Measurements from ENCODE around the gene TNXB.
"Not testable (repeated sequence)": the region's sequence is repeated elsewhere in the genome, so short reads cannot be mapped to it uniquely, and the experiment has no call there.

Gene TNXB

DNA sequence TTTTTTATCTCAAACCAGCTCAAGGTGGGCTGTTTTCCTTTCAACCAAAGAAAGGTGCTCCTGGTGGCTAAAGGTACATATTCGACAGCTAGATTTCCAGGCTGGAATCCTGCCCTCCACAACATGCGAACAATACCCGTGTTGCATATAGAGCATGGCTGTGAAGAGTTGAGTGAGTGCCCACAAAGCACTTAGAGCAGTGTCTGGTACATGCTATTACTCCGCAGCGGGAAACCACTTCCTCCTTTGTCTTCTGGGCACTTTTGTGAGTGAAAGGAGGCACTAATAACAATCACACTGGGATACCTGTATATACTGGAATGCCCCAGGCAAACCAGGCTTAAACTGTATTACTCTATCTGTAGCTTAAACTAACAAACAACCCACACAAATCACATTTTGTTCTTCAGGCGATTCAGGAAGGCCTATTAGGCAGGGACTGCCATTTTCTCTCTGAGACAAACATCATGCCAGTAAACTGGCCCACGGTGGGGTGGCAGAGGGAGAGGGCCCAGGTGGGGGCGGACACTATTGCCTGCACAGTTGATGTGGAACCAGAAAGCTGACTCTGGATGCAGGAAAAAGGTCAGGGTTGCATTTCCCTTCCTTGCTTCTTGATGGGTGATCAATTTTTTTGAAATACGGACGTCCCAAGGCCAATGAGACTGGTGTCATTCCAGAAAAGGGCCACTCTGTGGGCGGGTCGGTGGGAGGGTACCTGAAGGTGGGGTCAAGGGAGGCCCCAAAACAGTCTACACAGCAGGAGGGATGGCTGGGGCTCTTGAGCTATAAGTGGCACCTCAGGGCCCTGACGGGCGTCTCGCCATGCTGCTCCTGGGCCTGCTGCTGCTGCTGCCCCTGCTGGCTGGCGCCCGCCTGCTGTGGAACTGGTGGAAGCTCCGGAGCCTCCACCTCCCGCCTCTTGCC is 71.3 kb downstream of the TNXB start, which contains the start of gene CYP21A2:
Gene CYP21A2 (plus strand): TSS at position 818 of the 927 bp plus-strand sequence. CDS start 8 bp downstream, at position 826.
- DNase-seq (ENCODE audit: low read depth), result not testable (repeated sequence)

DNA sequence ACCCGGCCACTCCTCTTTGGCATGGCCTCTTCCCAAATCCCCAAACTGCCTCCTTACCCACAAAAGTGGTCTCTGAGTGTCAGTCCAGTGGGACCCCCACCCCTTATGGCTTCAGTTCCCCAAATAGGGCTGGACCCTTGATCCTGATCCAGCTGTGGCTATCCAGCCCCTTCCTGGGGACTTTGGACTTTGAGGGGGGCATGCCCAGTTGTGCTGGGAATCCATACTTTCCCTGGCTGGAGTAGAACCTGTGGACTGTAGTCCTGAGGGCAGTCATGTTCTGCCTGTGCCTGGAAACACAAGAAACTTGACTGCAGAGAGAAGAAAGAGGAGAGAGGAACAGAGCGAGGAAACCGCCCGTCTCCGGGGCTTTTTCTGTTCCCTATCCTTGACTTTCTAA is 72.0 kb downstream of the TNXB start:
- DNase-seq (ENCODE audit: low read depth), result not testable (repeated sequence)

DNA sequence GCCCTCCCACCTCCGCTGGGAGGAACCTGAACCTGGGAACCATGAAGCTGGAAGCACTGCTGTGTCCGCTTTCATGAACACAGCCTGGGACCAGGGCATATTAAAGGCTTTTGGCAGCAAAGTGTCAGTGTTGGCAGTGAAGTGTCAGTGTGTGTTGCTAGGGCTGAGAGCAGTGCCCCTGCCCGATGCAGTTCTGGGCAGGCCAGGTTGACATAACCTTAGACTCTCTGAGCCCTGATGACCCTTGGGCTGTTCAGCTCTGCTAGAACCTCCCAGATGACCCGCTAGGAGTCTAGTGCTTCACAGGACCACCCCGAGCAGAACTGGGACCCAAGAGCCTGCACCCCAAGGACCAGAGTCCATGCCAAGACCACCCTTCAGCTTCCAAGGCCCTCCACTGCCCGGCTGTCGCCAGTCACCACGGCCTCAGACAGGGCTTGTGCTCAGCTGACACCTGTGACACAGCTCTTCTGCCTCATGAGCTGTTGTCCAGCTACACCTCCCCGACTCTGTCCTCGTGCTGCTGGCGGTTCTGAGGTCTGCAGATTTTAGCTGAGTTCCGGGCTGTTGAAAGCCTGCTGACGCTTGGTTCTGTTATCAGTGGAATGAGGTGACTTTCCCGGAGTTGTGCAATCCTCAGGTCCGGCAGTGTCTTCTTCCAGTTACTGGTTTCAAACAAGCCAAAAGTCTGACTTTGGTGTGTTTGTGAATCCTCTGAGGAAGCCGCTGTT is 73.7 kb downstream of the TNXB start:
- DNase-seq (ENCODE audit: low read depth), result not testable (repeated sequence)

DNA sequence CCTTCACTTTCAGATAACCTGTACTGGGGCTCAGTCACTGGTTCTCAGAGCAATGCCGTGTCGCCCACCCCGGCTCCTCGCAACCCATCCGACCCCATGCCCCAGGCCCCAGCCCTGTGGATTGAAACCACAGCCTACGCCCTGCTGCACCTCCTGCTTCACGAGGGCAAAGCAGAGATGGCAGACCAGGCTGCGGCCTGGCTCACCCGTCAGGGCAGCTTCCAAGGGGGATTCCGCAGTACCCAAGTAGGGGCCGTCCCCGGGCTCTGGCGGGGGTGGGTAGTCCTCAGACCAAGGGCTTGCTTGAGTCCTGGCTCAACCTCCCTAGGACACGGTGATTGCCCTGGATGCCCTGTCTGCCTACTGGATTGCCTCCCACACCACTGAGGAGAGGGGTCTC is 79.6 kb downstream of the TNXB start:
- DNase-seq (ENCODE audit: low read depth), result not testable (repeated sequence)

DNA sequence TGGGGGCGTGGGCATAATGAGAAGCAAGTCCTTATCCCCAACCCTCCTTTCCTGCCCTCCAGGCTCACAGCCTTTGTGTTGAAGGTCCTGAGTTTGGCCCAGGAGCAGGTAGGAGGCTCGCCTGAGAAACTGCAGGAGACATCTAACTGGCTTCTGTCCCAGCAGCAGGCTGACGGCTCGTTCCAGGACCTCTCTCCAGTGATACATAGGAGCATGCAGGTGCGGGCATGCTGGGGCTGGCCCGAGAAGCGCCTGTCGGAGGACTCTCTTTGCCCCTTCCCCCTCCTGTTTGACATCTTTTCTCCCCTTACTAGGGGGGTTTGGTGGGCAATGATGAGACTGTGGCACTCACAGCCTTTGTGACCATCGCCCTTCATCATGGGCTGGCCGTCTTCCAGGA is 80.5 kb downstream of the TNXB start:
- not testable (repeated sequence) for DNase-seq (ENCODE audit: low read depth)

DNA sequence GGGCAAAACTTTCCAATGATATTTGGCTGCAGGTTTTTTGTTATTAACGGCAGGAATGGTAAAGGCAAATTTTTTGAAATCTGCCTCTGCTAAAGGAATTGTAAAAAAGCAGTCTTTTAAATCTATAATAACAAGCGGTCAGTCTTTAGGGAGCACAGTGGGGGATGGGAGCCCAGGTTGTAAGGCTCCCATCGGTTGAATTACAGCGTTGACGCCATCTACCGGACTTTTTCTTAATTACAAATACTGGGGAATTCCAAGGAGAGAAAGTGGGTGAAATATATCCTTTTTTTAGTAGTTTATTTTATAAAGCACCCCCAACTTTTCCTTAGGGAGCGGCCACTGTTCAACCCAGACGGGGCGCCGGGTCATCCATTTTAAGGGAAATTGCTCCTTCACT is 87.0 kb downstream of the TNXB start:
- DNase-seq (ENCODE audit: low read depth), result not testable (repeated sequence)

DNA sequence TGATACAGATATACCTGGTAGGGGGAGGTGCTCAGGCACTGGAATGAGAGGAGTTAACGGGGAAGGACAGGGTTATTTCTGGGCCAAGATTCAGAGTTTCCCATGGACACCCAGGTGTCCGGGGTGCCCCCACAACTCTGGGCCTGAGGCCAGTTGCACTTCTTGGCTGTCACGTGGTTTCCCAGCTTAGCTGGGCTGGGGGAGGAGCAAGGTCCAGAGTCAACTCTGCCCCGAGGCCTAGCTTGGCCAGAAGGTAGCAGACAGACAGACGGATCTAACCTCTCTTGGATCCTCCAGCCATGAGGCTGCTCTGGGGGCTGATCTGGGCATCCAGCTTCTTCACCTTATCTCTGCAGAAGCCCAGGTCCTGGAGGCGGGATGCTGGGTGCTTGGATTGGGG is 94.6 kb downstream of the TNXB start, which contains the start of gene C4B:
Gene C4B (plus strand): TSS at position 249 of the 400 bp plus-strand sequence. CDS start 51 bp downstream, at position 300.
- not testable (repeated sequence) for DNase-seq (ENCODE audit: low read depth)

DNA sequence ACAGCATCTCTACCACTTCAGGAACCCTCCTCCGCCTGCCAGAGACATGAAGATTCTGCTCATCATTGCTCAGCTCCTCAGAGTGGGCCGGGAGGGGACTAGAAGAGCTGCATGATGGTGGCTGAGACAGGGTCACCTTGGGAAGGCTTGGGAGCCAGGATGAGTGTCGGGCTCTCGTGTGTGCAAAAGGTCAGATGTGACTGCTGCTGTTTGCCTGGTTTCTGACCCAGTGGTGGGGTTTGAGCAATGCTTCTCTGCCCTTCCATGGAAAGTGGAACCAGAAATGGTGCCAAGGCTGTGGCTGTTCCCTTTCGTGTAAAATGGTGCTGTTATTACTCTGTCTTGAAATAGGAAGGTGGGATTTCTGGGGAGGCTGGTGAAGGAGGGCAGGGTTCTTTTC is 95.4 kb downstream of the TNXB start:
- DNase-seq (ENCODE audit: low read depth), result not testable (repeated sequence)

DNA sequence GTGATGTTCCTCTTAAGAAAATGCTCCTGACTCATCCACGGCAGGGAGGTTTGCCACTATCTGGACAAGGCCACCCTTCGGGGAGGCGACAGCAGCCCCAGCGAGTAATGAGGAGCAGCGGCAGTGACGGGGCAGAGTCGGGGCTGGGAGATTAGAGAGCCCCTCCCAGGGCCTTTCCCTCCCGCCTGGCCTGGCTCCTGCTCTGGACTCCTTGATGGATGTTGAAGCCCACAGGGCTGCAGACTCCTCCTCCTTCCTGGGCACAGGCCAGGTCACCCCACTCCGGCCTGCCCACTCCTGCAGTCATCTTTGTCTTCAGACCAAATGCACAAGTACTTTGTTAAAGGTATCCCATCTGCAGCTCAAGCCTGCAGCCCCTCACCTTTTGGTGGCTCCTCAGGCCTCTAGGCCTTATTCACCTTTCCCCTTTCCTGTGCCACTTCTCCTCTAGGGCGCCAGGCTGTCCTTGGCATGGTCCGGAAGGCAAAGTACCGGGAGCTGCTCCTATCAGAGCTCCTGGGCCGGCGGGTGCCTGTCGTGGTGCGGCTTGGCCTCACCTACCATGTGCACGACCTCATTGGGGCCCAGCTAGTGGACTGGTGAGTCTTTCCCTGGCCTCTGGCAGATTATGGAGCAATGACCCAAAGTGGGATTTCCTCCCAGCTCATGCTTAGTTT is 96.1 kb downstream of the TNXB start:
- DNase-seq (ENCODE audit: low read depth), result not testable (repeated sequence)

DNA sequence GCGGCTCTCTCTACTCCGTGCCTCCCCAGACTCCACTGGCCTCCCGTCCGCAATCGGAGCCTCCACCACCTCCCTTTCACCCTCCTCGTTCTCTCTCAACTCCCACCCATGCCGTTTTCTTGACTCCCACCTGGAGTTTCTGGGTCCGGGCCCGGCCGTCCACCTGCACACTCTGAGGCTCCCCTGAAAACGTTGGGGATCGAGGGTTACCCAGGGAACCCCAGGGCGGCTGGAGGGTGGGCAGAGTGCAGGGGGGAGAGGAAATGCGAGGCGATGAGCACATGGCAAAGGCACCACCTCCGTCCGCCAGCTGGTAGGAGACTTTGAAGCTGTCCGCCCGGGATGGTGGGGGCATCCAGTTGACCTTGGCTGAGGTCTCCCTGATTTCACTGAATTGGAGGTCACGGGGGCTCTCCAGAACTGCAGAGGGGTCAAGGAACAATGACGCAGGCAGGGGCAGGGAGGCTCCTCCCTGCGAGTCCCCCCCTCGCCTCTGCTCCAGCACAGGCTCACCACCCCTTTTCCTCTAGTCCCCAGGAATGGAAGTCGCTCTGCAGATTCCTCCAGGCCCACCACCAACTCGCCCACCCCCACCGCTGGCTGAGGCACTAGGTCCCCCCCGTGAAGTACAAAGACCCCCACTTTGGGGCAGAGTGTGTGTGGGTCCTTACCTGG is 98.1 kb downstream of the TNXB start:
- not testable (repeated sequence) for DNase-seq (ENCODE audit: low read depth)

DNA sequence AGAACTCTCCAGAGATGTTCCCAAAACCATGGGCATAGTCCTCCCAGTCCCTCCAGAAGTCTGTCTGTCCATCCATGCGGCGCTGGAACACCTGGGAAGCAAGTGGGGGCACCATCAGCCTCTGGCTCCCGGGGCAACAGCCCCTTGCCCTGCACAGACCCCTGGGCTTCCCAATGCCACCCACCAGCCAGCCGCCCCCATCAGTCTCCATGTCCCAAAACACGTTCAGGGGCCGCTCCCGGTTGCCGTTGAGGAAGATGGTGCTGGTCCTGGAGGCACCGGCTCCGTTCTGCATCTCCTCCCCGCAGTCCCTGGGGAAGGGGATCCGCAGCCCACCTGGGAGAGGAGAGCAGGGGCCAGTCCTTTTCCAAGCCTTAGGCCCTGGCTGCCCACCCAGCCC is 99.6 kb downstream of the TNXB start:
- not testable (repeated sequence) for DNase-seq (ENCODE audit: low read depth)

DNA sequence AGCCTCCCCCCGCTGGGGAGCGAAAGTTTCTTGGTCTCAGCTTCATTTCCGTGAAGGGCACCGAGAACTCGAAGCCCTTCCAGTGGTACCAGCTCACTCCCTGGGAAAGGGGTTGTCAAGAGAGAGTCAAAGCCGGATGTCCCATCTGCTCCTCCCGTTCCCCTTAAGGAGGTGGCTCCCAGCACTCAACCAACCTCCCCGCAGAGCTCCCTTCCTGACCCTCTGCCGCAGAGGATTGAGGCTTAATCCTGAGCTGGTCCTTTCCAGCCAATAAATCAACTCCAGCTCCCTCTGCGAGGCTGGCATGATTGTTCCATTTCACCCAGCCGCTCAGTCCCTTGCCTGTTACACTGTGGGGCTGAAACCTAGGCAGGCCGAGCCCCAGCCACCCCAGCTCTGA is 100.5 kb downstream of the TNXB start:
- not testable (repeated sequence) for DNase-seq (ENCODE audit: low read depth)

DNA sequence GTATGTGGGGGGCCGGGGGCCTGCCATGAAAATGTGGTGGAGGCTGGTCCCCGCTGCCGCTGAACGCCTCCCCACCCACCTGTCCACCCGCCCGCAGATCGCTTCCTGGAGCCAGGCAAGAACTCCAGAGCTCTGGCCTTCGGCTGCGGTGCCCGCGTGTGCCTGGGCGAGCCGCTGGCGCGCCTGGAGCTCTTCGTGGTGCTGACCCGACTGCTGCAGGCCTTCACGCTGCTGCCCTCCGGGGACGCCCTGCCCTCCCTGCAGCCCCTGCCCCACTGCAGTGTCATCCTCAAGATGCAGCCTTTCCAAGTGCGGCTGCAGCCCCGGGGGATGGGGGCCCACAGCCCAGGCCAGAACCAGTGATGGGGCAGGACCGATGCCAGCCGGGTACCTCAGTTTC is 101.1 kb downstream of the TNXB start:
- not testable (repeated sequence) for DNase-seq (ENCODE audit: low read depth)

DNA sequence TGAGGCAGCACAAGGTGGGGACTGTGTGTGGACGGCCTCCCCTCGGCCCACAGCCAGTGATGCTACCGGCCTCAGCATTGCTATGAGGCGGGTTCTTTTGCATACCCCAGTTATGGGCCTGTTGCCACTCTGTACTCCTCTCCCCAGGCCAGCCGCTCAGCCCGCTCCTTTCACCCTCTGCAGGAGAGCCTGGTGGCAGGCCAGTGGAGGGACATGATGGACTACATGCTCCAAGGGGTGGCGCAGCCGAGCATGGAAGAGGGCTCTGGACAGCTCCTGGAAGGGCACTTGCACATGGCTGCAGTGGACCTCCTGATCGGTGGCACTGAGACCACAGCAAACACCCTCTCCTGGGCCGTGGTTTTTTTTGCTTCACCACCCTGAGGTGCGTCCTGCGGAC is 102.1 kb downstream of the TNXB start:
- DNase-seq (ENCODE audit: low read depth), result not testable (repeated sequence)

DNA sequence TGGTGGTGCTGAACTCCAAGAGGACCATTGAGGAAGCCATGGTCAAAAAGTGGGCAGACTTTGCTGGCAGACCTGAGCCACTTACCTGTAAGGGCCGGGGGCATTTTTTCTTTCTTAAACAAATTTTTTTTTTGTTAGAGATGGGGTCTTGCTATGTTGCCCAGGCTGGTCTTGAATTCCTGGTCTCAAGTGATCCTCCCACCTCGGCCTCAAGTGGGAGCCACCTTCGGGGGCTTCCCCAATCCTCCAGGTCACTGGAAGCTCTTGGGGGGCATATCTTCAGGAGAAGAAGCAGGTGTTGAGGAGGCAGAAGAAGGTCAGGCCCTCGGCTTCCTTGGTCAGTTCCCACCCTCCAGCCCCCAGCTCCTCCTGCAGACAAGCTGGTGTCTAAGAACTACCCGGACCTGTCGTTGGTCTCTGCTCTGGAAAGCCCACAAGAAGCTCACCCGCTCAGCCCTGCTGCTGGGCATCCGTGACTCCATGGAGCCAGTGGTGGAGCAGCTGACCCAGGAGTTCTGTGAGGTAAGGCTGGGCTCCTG is 103.1 kb downstream of the TNXB start:
- not testable (repeated sequence) for DNase-seq (ENCODE audit: low read depth)

DNA sequence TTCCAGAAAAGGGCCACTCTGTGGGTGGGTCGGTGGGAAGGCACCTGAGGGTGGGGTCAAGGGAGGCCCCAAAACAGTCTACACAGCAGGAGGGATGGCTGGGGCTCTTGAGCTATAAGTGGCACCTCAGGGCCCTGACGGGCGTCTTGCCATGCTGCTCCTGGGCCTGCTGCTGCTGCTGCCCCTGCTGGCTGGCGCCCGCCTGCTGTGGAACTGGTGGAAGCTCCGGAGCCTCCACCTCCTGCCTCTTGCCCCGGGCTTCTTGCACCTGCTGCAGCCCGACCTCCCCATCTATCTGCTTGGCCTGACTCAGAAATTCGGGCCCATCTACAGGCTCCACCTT is 103.6 kb downstream of the TNXB start:
- not testable (repeated sequence) for DNase-seq (ENCODE audit: low read depth)

DNA sequence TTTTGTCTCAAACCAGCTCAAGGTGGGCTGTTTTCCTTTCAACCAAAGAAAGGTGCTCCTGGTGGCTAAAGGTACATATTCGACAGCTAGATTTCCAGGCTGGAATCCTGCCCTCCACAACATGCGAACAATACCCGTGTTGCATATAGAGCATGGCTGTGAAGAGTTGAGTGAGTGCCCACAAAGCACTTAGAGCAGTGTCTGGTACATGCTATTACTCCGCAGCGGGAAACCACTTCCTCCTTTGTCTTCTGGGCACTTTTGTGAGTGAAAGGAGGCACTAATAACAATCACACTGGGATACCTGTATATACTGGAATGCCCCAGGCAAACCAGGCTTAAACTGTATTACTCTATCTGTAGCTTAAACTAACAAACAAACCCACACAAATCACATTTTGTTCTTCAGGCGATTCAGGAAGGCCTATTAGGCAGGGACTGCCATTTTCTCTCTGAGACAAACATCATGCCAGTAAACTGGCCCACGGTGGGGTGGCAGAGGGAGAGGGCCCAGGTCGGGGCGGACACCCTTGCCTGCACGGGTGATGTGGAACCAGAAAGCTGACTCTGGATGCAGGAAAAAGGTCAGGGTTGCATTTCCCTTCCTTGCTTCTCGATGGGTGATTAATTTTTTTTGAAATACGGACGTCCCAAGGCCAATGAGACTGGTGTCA is 104.1 kb downstream of the TNXB start:
- not testable (repeated sequence) for DNase-seq (ENCODE audit: low read depth)

DNA sequence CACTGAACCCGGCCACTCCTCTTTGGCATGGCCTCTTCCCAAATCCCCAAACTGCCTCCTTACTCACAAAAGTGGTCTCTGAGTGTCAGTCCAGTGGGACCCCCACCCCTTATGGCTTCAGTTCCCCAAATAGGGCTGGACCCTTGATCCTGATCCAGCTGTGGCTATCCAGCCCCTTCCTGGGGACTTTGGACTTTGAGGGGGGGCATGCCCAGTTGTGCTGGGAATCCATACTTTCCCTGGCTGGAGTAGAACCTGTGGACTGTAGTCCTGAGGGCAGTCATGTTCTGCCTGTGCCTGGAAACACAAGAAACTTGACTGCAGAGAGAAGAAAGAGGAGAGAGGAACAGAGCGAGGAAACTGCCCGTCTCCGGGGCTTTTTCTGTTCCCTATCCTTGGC is 104.7 kb downstream of the TNXB start:
- not testable (repeated sequence) for DNase-seq (ENCODE audit: low read depth)

DNA sequence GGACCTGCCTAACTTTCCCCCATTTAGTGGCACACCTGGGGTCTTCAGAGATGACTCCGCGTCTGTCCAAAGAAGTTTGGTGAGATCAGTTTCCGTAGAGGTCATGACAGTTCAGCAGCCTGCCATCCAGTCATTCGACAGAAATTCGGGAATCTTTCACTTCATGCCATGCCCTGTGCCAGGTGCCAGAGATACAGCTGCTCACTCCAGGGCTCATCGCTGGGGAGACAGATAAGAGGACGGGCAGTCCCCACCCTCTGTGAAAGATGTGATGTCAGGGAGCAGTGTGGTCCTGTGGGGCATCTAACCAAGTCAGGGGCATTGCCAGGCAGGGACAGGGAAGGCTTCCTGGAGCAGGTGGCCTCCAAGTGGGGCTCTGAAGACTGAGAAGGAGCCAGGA is 105.8 kb downstream of the TNXB start:
- DNase-seq (ENCODE audit: low read depth), result not testable (repeated sequence)

DNA sequence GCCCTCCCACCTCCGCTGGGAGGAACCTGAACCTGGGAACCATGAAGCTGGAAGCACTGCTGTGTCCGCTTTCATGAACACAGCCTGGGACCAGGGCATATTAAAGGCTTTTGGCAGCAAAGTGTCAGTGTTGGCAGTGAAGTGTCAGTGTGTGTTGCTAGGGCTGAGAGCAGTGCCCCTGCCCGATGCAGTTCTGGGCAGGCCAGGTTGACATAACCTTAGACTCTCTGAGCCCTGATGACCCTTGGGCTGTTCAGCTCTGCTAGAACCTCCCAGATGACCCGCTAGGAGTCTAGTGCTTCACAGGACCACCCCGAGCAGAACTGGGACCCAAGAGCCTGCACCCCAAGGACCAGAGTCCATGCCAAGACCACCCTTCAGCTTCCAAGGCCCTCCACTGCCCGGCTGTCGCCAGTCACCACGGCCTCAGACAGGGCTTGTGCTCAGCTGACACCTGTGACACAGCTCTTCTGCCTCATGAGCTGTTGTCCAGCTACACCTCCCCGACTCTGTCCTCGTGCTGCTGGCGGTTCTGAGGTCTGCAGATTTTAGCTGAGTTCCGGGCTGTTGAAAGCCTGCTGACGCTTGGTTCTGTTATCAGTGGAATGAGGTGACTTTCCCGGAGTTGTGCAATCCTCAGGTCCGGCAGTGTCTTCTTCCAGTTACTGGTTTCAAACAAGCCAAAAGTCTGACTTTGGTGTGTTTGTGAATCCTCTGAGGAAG is 106.4 kb downstream of the TNXB start:
- DNase-seq (ENCODE audit: low read depth), result not testable (repeated sequence)
